Kidney epithelial cell (primary cell): Measurements from ENCODE around the gene SMIM44. TPM values are rescaled to one million over a fixed set of nuclear protein-coding genes. Genes with fewer than 3 reads are reported as not detected.

ENCODE experiments used
- DNase-seq: peaks from one replicate; pipeline ENCODE4 v3.0.0-alpha.2; 2010; ENCODE audit warnings: low read depth
- H3K27me3 ChIP-seq: 2 replicates; pipeline ENCODE4 v1.6.0; 2011; ENCODE audit warnings: low read length; ENCODE audit not compliant: control insufficient read depth, insufficient read depth
- H3K36me3 ChIP-seq: 2 replicates; pipeline ENCODE4 v1.5.1; 2011; ENCODE audit warnings: low read length; ENCODE audit not compliant: control insufficient read depth, insufficient read depth
- H3K4me3 ChIP-seq: 2 replicates; pipeline ENCODE4 v1.5.1; 2011; ENCODE audit warnings: low read depth, mild to moderate bottlenecking, control low read depth, low read length
- CTCF ChIP-seq: IDR thresholded peaks from 2 replicates; pipeline ENCODE4 v1.5.1; 2011; ENCODE audit warnings: mild to moderate bottlenecking, moderate library complexity, low read length, control low read depth, inconsistent platforms; ENCODE audit not compliant: insufficient read depth, poor library complexity, severe bottlenecking
- total RNA-seq: library from RNA; depleted of rRNA; stranded (reverse); fragments of >200 nt; gene quantifications from 2 replicates; pipeline ENCODE4 v1.2.3, GENCODE V29; 2015

Gene SMIM44
- total RNA-seq, 1 donor from 2014 or later, result 1.2 TPM

GRCh38 chr19:3500429-3501101 lies 17.3 kb upstream of the SMIM44 start, which contains the start of gene DOHH:
Gene DOHH, minus strand, starts transcription at chr19:3500674. Its CDS starts 3,860 bp downstream, at chr19:3496814.
- TF ChIP-seq CTCF, result no peak
- peak; percentile 88 for DNase-seq
- peak within 1 kb of the TSS; percentile 63 for H3K4me3 ChIP-seq
- no peaks in the 10 kb centered on the region for H3K36me3 ChIP-seq
- no peaks in the 10 kb centered on the region for H3K27me3 ChIP-seq

- no peak for DNase-seq
- no peak for TF ChIP-seq CTCF
- Histone ChIP-seq H3K36me3 (peaks cover 1% of the 10 kb centered on the region), H3K27me3 (no peaks in the 10 kb centered on the region), H3K4me3 (peak overlapping the region; percentile 63)
These were observed 16.6 kb upstream of the SMIM44 start for GRCh38 chr19:3499738-3500428.

- no peak for DNase-seq
- no peak overlapping the region for H3K4me3 ChIP-seq
- H3K27me3 ChIP-seq, result no peaks in the 10 kb centered on the region
- peaks cover 1% of the 10 kb centered on the region for H3K36me3 ChIP-seq
- no peak for TF ChIP-seq CTCF
These were observed 14.7 kb upstream of the SMIM44 start for GRCh38 chr19:3497757-3498520.

DNA sequence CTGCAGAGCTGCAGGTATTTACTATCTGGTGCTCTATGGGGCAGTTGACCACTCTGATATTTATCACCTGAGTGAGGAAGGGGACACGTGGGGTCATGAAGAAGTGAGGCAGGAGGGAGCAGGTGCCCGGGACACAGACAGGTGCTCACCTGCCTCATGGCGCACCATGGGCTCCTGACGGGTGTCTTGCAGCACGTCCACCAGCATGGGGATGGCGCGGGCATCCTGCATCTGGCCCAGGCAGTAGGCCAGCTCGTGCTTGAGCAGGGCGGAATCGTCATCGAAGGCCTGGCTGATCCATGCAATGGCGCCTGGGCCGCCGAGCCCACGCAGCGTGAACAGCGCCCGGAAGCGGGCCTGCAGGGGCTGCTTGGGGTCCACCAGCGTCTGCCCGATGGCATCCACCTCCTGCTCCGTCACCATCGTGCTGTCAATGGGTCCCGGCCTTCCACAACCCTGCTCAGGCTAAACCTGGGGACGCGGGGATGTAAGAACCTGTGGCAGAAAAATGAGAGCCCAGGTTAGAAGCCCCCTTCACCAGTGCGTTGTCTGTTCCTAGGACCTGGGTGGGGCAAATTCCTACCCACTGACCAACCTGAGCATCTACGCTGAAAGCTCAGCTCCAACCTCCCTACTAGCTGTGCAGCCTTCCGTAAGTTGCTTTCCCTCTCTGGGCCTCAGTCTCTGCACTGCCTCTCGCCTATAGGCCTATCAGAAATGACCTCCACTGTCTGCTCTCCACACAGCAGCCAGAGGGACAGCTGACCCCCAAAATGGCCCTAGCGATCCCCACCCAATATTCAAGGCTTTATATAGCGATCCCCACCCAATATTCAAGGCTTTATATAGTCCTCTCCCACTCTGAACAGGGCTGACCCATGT lies 13.4 kb upstream of the SMIM44 start:
- H3K27me3 ChIP-seq, result no peaks in the 10 kb centered on the region
- H3K36me3 ChIP-seq, result peaks cover 1% of the 10 kb centered on the region
- DNase-seq, result no peak
- H3K4me3 ChIP-seq, result no peak overlapping the region
- no peak for TF ChIP-seq CTCF

- H3K4me3 ChIP-seq, result no peak overlapping the region
- TF ChIP-seq CTCF, result no peak
- H3K27me3 ChIP-seq, result no peaks in the 10 kb centered on the region
- peaks cover 1% of the 10 kb centered on the region for H3K36me3 ChIP-seq
- DNase-seq, result no peak
These were observed 11.3 kb upstream of the SMIM44 start for GRCh38 chr19:3494559-3494958.
